ENCODE results near the gene GMDS.

GRCh38 chr6:1856381-1856780 lies 389.0 kb downstream of the GMDS start:
- TF ChIP-seq POLR2A (IDR thresholded peaks at IDR 0.05) (no peak), CTCF (IDR thresholded peaks at IDR 0.05 in 4 of 5, conservative IDR thresholded peaks at IDR 0.05 in 1 of 5) (no peak)

Measured in gastrocnemius medialis (tissue), 4 donors.